RWPE2 (cell line): ENCODE results near the gene RSRC1.

ENCODE experiments used
- ATAC-seq: fragments of 200-7000 bp; cut with Tn5 transposase; 3 replicates; pipeline ENCODE4 v1.9.1; 2021; ENCODE audit warnings: low read depth
- DNase-seq: peaks from one replicate; pipeline ENCODE4 v3.0.0-alpha.2; 2020; ENCODE audit warnings: low spot score
- H3K27ac ChIP-seq: fragments of 450-650 bp; 2 replicates; pipeline ENCODE4 v1.5.1; 2017; ENCODE audit warnings: mild to moderate bottlenecking; ENCODE audit not compliant: poor library complexity, severe bottlenecking
- H3K27me3 ChIP-seq: fragments of 250-450 bp; sonication (Bioruptor Pico); 2 replicates; pipeline ENCODE4 v1.5.1; 2021; ENCODE audit warnings: mild to moderate bottlenecking, moderate library complexity; ENCODE audit not compliant: insufficient read depth, poor library complexity, severe bottlenecking
- H3K36me3 ChIP-seq: fragments of 250-450 bp; sonication (Bioruptor Pico); 2 replicates; pipeline ENCODE4 v1.5.1; 2020; ENCODE audit warnings: low read depth, mild to moderate bottlenecking, moderate library complexity
- H3K4me1 ChIP-seq: fragments of 250-450 bp; sonication (Bioruptor Pico); 2 replicates; pipeline ENCODE4 v1.5.1; 2021; ENCODE audit warnings: mild to moderate bottlenecking, moderate library complexity; ENCODE audit not compliant: insufficient read depth, poor library complexity, severe bottlenecking
- H3K4me3 ChIP-seq: fragments of 250-450 bp; sonication (Bioruptor Pico); 2 replicates; pipeline ENCODE4 v1.5.1; 2021; ENCODE audit warnings: mild to moderate bottlenecking, moderate library complexity; ENCODE audit not compliant: severe bottlenecking
- H3K9me3 ChIP-seq: fragments of 250-450 bp; sonication (Bioruptor Pico); 2 replicates; pipeline ENCODE4 v1.5.1; 2021; ENCODE audit warnings: mild to moderate bottlenecking, moderate library complexity; ENCODE audit not compliant: severe bottlenecking
- CTCF ChIP-seq: fragments of 450-650 bp; IDR thresholded peaks from one replicate; pipeline ENCODE4 v1.5.1; 2017; ENCODE audit warnings: mild to moderate bottlenecking, moderate library complexity; ENCODE audit not compliant: poor library complexity, severe bottlenecking

RSRC1 gene

GRCh38 chr3:158264894-158265293 is 155.0 kb downstream of the RSRC1 start:
- H3K4me1 ChIP-seq, result no peaks in the 10 kb centered on the region
- DNase-seq (no peak), ATAC-seq (no peak)
- no peak for TF ChIP-seq CTCF
- peaks cover 10% of the 10 kb centered on the region for H3K9me3 ChIP-seq
- H3K36me3 ChIP-seq, result no peaks in the 10 kb centered on the region
- no peak overlapping the region for H3K4me3 ChIP-seq
- no peak overlapping the region for H3K27ac ChIP-seq
- no peaks in the 10 kb centered on the region for H3K27me3 ChIP-seq

GRCh38 chr3:158267015-158267414 is 157.1 kb downstream of the RSRC1 start:
- TF ChIP-seq CTCF, result no peak

GRCh38 chr3:158269942-158270341 is 160.1 kb downstream of the RSRC1 start:
- DNase-seq (no peak), ATAC-seq (no peak)
- no peaks in the 10 kb centered on the region for H3K27me3 ChIP-seq
- H3K4me3 ChIP-seq, result no peak overlapping the region
- H3K4me1 ChIP-seq, result no peaks in the 10 kb centered on the region
- TF ChIP-seq CTCF, result no peak
- H3K27ac ChIP-seq, result no peak overlapping the region
- H3K36me3 ChIP-seq, result no peaks in the 10 kb centered on the region; the same call in 1 of the 2 replicates
- peaks cover 10% of the 10 kb centered on the region for H3K9me3 ChIP-seq

More at GRCh38 chr3:158267015-158267414, 157.1 kb downstream of the RSRC1 start:
- ATAC-seq, result no peak
- no peaks in the 10 kb centered on the region for H3K4me1 ChIP-seq
- H3K27me3 ChIP-seq, result no peaks in the 10 kb centered on the region
- no peak overlapping the region for H3K4me3 ChIP-seq
- H3K9me3 ChIP-seq, result peaks cover 10% of the 10 kb centered on the region
- H3K27ac ChIP-seq, result no peak overlapping the region
- no peak for DNase-seq
- H3K36me3 ChIP-seq, result no peaks in the 10 kb centered on the region; the same call in 1 of the 2 replicates

GRCh38 chr3:158272081-158272480 is 162.2 kb downstream of the RSRC1 start:
- H3K4me3 ChIP-seq, result no peak overlapping the region
- H3K4me1 ChIP-seq, result no peaks in the 10 kb centered on the region
- H3K36me3 ChIP-seq, result no peaks in the 10 kb centered on the region; the same call in 1 of the 2 replicates
- H3K9me3 ChIP-seq, result peaks cover 5% of the 10 kb centered on the region
- TF ChIP-seq CTCF, result no peak
- H3K27ac ChIP-seq, result no peak overlapping the region
- no peak for DNase-seq
- no peaks in the 10 kb centered on the region for H3K27me3 ChIP-seq
- no peak for ATAC-seq

- ATAC-seq (no peak), DNase-seq (no peak)
- H3K4me1 ChIP-seq, result no peaks in the 10 kb centered on the region
- no peaks in the 10 kb centered on the region for H3K9me3 ChIP-seq
- TF ChIP-seq CTCF, result no peak
- no peaks in the 10 kb centered on the region; the same call in 1 of the 2 replicates for H3K36me3 ChIP-seq
- no peak overlapping the region for H3K4me3 ChIP-seq
- no peaks in the 10 kb centered on the region for H3K27me3 ChIP-seq
- H3K27ac ChIP-seq, result no peak overlapping the region
Measured at GRCh38 chr3:158273656-158274055, 163.8 kb downstream of the RSRC1 start.
